Astrocyte of the spinal cord (primary cell): ENCODE results near the gene SLC6A7.

Experiments used
- DNase-seq: peaks from one replicate; pipeline ENCODE4 v3.0.0; 2011; ENCODE audit warnings: low read depth, low spot score
- H3K4me3 ChIP-seq: 2 replicates; pipeline ENCODE4 v1.5.1; 2011; ENCODE audit warnings: low read depth, mild to moderate bottlenecking, low read length, moderate library complexity
- CTCF ChIP-seq: IDR thresholded peaks from 2 replicates; pipeline ENCODE4 v1.5.1; 2012; ENCODE audit warnings: low read depth, mild to moderate bottlenecking, low read length, inconsistent platforms
- in situ Hi-C: cut with HindIII; loops from 2 replicates; pipeline ENCODE4 v1.10.0; 2017; ENCODE audit warnings: low sequenced_read_pairs

SLC6A7 gene

GRCh38 chr5:150143350-150144245 lies 46.3 kb upstream of the SLC6A7 start:
- peak; percentile 93 for DNase-seq
- no peak overlapping the region for H3K4me3 ChIP-seq
- in situ Hi-C loops, result no loop called here
- no peak for TF ChIP-seq CTCF

- no peak for TF ChIP-seq CTCF
- in situ Hi-C loops, result no loop called here
- no peak overlapping the region for H3K4me3 ChIP-seq
- DNase-seq, result peak; percentile 76
Observed at GRCh38 chr5:150144246-150144801, 45.5 kb upstream of the SLC6A7 start.

GRCh38 chr5:150144879-150145278 lies 45.0 kb upstream of the SLC6A7 start:
- no peak for DNase-seq
- in situ Hi-C loops, result no loop called here
- TF ChIP-seq CTCF, result no peak
- no peak overlapping the region for H3K4me3 ChIP-seq

GRCh38 chr5:150146235-150146634 lies 43.6 kb upstream of the SLC6A7 start:
- no peak overlapping the region for H3K4me3 ChIP-seq
- no peak for TF ChIP-seq CTCF
- DNase-seq, result no peak
- in situ Hi-C loops, result no loop called here

GRCh38 chr5:150146862-150147601 lies 42.8 kb upstream of the SLC6A7 start:
- no peak for DNase-seq
- H3K4me3 ChIP-seq, result no peak overlapping the region
- in situ Hi-C loops, result no loop called here
- no peak for TF ChIP-seq CTCF

- in situ Hi-C loops, result no loop called here
- TF ChIP-seq CTCF, result no peak
Observed at GRCh38 chr5:150147670-150148069, 42.2 kb upstream of the SLC6A7 start.

More at GRCh38 chr5:150147670-150148069, 42.2 kb upstream of the SLC6A7 start:
- no peak for DNase-seq
- H3K4me3 ChIP-seq, result no peak overlapping the region
